CD4-positive, alpha-beta T cell treated with Interleukin-4 for 1 hour (primary cell): ENCODE data around the gene SUDS3.

Experiments
- DNase-seq, 2 donors: peaks; one replicate each; pipeline ENCODE4 v3.0.0-alpha.2; 2020 to 2022

SUDS3 gene

GRCh38 chr12:118456741-118457140 is 80.4 kb downstream of the SUDS3 start:
- DNase-seq, result no peak

DNA sequence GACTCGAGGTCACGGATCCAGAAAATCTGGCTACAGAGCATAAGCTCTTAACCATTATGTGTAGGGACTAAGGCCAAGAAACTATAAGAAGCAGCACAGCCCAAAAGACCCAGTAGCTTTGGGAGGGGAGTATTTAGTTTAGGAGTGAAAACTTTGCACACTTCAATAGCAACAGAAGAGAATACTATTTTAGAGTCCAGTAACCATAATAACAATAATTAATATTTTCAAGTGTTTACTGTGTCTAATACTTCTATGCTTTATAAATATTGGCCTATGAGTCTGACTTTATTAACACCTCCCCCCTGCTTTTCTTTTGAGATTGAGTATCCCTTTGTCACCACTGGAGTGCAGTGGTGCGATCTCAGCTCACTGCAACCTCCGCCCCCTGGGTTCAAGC is 82.8 kb downstream of the SUDS3 start:
- DNase-seq, result no peak

DNA sequence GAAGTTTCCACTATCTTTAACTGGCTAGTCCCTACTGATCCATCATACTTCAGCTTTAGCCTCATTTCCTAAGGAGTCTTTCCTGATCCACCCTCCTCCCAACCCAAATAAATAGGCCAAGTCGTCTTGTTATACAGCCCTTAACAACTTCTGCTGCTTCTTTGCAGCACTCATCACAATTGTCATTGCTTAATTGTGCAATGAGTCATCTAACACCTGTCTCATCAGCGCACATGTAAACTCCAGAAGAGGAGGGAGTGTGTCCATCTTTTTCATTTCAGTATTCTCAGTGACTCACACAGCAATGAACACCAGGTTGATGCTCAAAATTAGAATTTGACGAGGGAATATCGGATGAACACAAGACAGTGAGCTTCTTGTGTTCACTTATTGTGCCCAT is 87.3 kb downstream of the SUDS3 start:
- no peak for DNase-seq

DNA sequence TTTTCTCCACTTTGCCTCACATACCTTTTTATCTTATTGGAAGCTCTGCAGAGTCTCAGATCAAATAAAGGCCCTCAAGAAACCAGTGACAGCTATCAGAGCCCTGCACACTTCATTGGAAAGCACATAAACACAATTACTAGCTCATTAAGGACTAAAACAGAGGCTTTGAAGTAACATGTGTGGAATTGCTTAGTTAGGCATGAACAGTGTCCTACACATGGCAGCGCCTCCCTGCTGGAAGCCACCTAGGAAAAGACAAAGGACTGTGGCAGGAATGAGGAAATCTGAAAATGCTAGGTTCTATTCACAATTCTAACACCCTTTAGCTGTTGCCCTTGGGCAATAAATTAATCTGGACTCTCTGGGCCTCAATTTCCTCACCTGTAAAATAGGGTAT is 89.4 kb downstream of the SUDS3 start:
- DNase-seq, result no peak
